GM23338 (cell line): ENCODE measurements around the gene MICAL2. TPM values are rescaled to one million over a fixed set of nuclear protein-coding genes. Genes with fewer than 3 reads are reported as not detected.

Source experiments
- ATAC-seq: fragments of 200-7000 bp; cut with Tn5 transposase; 3 replicates; pipeline ENCODE4 v1.9.1; 2020
- DNase-seq: peaks from one replicate; pipeline ENCODE4 v3.0.0-alpha.2; 2015; ENCODE audit warnings: low spot score
- H2AFZ ChIP-seq: fragments of 200-600 bp; sonication (generic); 2 replicates; pipeline ENCODE4 v1.8.0; 2016; ENCODE audit warnings: antibody characterized with exemption, mild to moderate bottlenecking, moderate library complexity
- H3F3A ChIP-seq: fragments of 200-600 bp; sonication (generic); replicated peaks from 2 replicates; pipeline ENCODE4 v1.8.0; 2017; ENCODE audit warnings: antibody characterized with exemption, mixed run types, low read depth
- H3K27ac ChIP-seq: fragments of 200-600 bp; sonication (generic); 2 replicates; pipeline ENCODE4 v1.6.1; 2016; ENCODE audit warnings: low read depth
- H3K27me3 ChIP-seq: fragments of 200-600 bp; sonication (generic); 2 replicates; pipeline ENCODE4 v1.8.0; 2016; ENCODE audit warnings: mild to moderate bottlenecking, mixed run types, moderate library complexity; ENCODE audit not compliant: insufficient read depth
- H3K36me3 ChIP-seq: fragments of 200-600 bp; sonication (generic); 2 replicates; pipeline ENCODE4 v1.8.0; 2016; ENCODE audit warnings: mild to moderate bottlenecking; ENCODE audit not compliant: insufficient read depth
- H3K4me1 ChIP-seq: fragments of 200-600 bp; sonication (generic); 2 replicates; pipeline ENCODE4 v1.8.0; 2016; ENCODE audit warnings: mild to moderate bottlenecking, moderate library complexity; ENCODE audit not compliant: insufficient read depth
- H3K4me2 ChIP-seq: fragments of 200-600 bp; sonication (generic); 2 replicates; pipeline ENCODE4 v1.7.1; 2017; ENCODE audit warnings: mixed run types
- H3K4me3 ChIP-seq: fragments of 200-600 bp; sonication (generic); 2 replicates; pipeline ENCODE4 v1.6.1; 2016; ENCODE audit warnings: mixed run types
- H3K79me2 ChIP-seq: fragments of 200-600 bp; sonication (generic); replicated peaks from 2 replicates; pipeline ENCODE4 v1.8.0; 2017; ENCODE audit warnings: mild to moderate bottlenecking; ENCODE audit not compliant: insufficient read depth
- H3K9me2 ChIP-seq: fragments of 200-600 bp; sonication (generic); 2 replicates; pipeline ENCODE4 v1.8.0; 2017; ENCODE audit not compliant: insufficient read depth
- H4K20me1 ChIP-seq: fragments of 200-600 bp; sonication (generic); replicated peaks from 2 replicates; pipeline ENCODE4 v1.8.0; 2017; ENCODE audit warnings: mild to moderate bottlenecking; ENCODE audit not compliant: insufficient read depth
- H3K27ac Mint-ChIP-seq: 2 replicates; pipeline ENCODE4 v1.8.0; 2020; ENCODE audit warnings: inconsistent platforms, mild to moderate bottlenecking, moderate library complexity, mixed read lengths
- H3K27me3 Mint-ChIP-seq: 3 replicates; pipeline ENCODE4 v1.8.0; 2022; ENCODE audit warnings: low read depth, mild to moderate bottlenecking, moderate library complexity, mixed read lengths, inconsistent platforms; ENCODE audit not compliant: insufficient read depth, poor library complexity
- H3K36me3 Mint-ChIP-seq: 3 replicates; pipeline ENCODE4 v1.8.0; 2021; ENCODE audit warnings: low read depth, mild to moderate bottlenecking, inconsistent platforms, moderate library complexity, mixed read lengths
- H3K4me1 Mint-ChIP-seq: 3 replicates; pipeline ENCODE4 v1.8.0; 2020; ENCODE audit warnings: mild to moderate bottlenecking, inconsistent platforms, mixed read lengths
- H3K4me3 Mint-ChIP-seq: 3 replicates; pipeline ENCODE4 v1.8.0; 2021; ENCODE audit warnings: moderate library complexity, mild to moderate bottlenecking, inconsistent platforms, mixed read lengths
- H3K9me3 Mint-ChIP-seq: 3 replicates; pipeline ENCODE4 v1.8.0; 2020; ENCODE audit warnings: moderate library complexity, mild to moderate bottlenecking, inconsistent platforms, mixed read lengths
- ETS1 ChIP-seq: IDR thresholded peaks from 2 replicates; pipeline ENCODE4 v1.6.1; 2016; ENCODE audit warnings: antibody characterized with exemption
- EZH2 ChIP-seq: fragments of 200-600 bp; sonication (generic); IDR thresholded peaks from one replicate; pipeline ENCODE4 v1.8.0; 2017; ENCODE audit warnings: antibody characterized with exemption, mild to moderate bottlenecking, low read depth; ENCODE audit not compliant: unreplicated experiment
- NANOG ChIP-seq: IDR thresholded peaks from 2 replicates; pipeline ENCODE4 v1.6.1; 2016; ENCODE audit warnings: antibody characterized with exemption, borderline replicate concordance
- REST ChIP-seq: IDR thresholded peaks from one replicate; pipeline ENCODE4 v1.6.1; 2018; ENCODE audit warnings: antibody characterized with exemption; ENCODE audit not compliant: unreplicated experiment
- STAT1 ChIP-seq: IDR thresholded peaks from one replicate; pipeline ENCODE4 v1.6.1; 2016; ENCODE audit warnings: antibody characterized with exemption; ENCODE audit not compliant: unreplicated experiment
- ZNF114 ChIP-seq: fragments of 250-450 bp; sonication (Bioruptor Pico); IDR thresholded peaks from 2 replicates; pipeline ENCODE4 v1.5.0; 2020; ENCODE audit warnings: mild to moderate bottlenecking, moderate library complexity
- ZNF462 ChIP-seq: fragments of 250-450 bp; sonication (Bioruptor Pico); IDR thresholded peaks from 2 replicates; pipeline ENCODE4 v1.5.0; 2020; ENCODE audit warnings: mild to moderate bottlenecking, moderate library complexity
- polyA plus RNA-seq: library from polyadenylated mRNA; unstranded; fragments of >200 nt; fragmentation: Nextera tagmentation; extraction: Ambion mirVana; gene quantifications from 2 replicates; pipeline ENCODE4 v1.2.1, GENCODE V29; 2016
- total RNA-seq: library from RNA; depleted of rRNA; stranded (reverse); fragments of >200 nt; shearing (Covaris generic); gene quantifications from 2 replicates; pipeline ENCODE4 v1.2.3, GENCODE V29; 2014

The MICAL2 gene
- total and polyA plus RNA-seq, 2 experiments from 2014 or later = 0.66 to 1.4 TPM

- no peak overlapping the region for H3K4me3 Mint-ChIP-seq
- Histone ChIP-seq H3K27ac (no peak overlapping the region), H3K36me3 (no peaks in the 10 kb centered on the region), H2AFZ (no peak overlapping the region), H3K27me3 (no peaks in the 10 kb centered on the region), H3K79me2 (no peaks in the 10 kb centered on the region), H3K4me1 (no peaks in the 10 kb centered on the region), H3K4me2 (no peak overlapping the region), H4K20me1 (no peaks in the 10 kb centered on the region), H3K9me2 (0 out of 2 replicates have a peak, but pooled peaks cover 3% of the 10 kb centered on the region), H3F3A (no peaks in the 10 kb centered on the region), H3K4me3 (no peak overlapping the region)
- H3K9me3 Mint-ChIP-seq = no peaks in the 10 kb centered on the region
- no peaks in the 10 kb centered on the region for H3K36me3 Mint-ChIP-seq
- peaks cover 1% of the 10 kb centered on the region; the same call in 1 of the 3 replicates for H3K4me1 Mint-ChIP-seq
- no peak for DNase-seq
- no peak overlapping the region for H3K27ac Mint-ChIP-seq
- TF ChIP-seq STAT1 = no peak
- no peak for TF ChIP-seq EZH2
- no peak for TF ChIP-seq ZNF462 (CRISPR knock-in tag)
- TF ChIP-seq ETS1 = no peak
- TF ChIP-seq NANOG = no peak
- TF ChIP-seq ZNF114 = no peak
- no peak for TF ChIP-seq REST
- ATAC-seq = no peak
- H3K27me3 Mint-ChIP-seq = peaks cover 13% of the 10 kb centered on the region
Observed at GRCh38 chr11:12274056-12274455, 163.7 kb downstream of the MICAL2 start.
